H9 (cell line): ENCODE measurements around the gene GAGE12F. TPM values are rescaled to one million over a fixed set of nuclear protein-coding genes. Genes with fewer than 3 reads are reported as not detected.
"Not testable (repeated sequence)": the region's sequence is repeated elsewhere in the genome, so short reads cannot be mapped to it uniquely, and the experiment has no call there.

Experiments
- DNase-seq: peaks from one replicate; pipeline ENCODE4 v3.0.0-alpha.2; 2017
- H2AFZ ChIP-seq: one replicate; pipeline ENCODE4 v1.6.1; 2013; ENCODE audit warnings: mild to moderate bottlenecking, low read length, control low read depth, moderate library complexity
- H2AK5ac ChIP-seq: 2 replicates; pipeline ENCODE4 v1.6.1; 2013; ENCODE audit warnings: low read length, control low read depth, mixed read lengths; ENCODE audit not compliant: insufficient read length
- H2BK120ac ChIP-seq: one replicate; pipeline ENCODE4 v1.6.1; 2013; ENCODE audit warnings: low read depth, mild to moderate bottlenecking, low read length, control low read depth, inconsistent platforms; ENCODE audit not compliant: poor library complexity, severe bottlenecking
- H2BK12ac ChIP-seq: 2 replicates; pipeline ENCODE4 v1.6.1; 2013; ENCODE audit warnings: low read length, control low read depth, mixed read lengths, low read depth; ENCODE audit not compliant: insufficient read length
- H2BK15ac ChIP-seq: 2 replicates; pipeline ENCODE4 v1.6.1; 2013; ENCODE audit warnings: low read depth, low read length, control low read depth
- H2BK20ac ChIP-seq: one replicate; pipeline ENCODE4 v1.6.1; 2013; ENCODE audit warnings: low read depth, mild to moderate bottlenecking, low read length, control low read depth, inconsistent platforms; ENCODE audit not compliant: poor library complexity, severe bottlenecking
- H2BK5ac ChIP-seq: 2 replicates; pipeline ENCODE4 v1.6.1; 2013; ENCODE audit warnings: low read length, control low read depth, mixed read lengths; ENCODE audit not compliant: insufficient read length
- H3K14ac ChIP-seq: 2 replicates; pipeline ENCODE4 v1.6.1; 2013; ENCODE audit warnings: low read length, control low read depth; ENCODE audit not compliant: insufficient read depth
- H3K18ac ChIP-seq: 2 replicates; pipeline ENCODE4 v1.6.1; 2013; ENCODE audit warnings: low read depth, mild to moderate bottlenecking, mixed read lengths, low read length, control low read depth; ENCODE audit not compliant: insufficient read length
- H3K23ac ChIP-seq: 2 replicates; pipeline ENCODE4 v1.6.1; 2013; ENCODE audit warnings: low read length, control low read depth, mixed read lengths, low read depth; ENCODE audit not compliant: insufficient read length
- H3K23me2 ChIP-seq: 2 replicates; pipeline ENCODE4 v1.6.1; 2013; ENCODE audit warnings: low read depth, mild to moderate bottlenecking, mixed read lengths, low read length, control low read depth; ENCODE audit not compliant: insufficient read length, poor library complexity, severe bottlenecking
- H3K27ac ChIP-seq: 2 replicates; pipeline ENCODE4 v1.5.1; 2013; ENCODE audit warnings: low read length, control low read depth, mixed read lengths, low read depth; ENCODE audit not compliant: insufficient read length
- H3K27me3 ChIP-seq: 2 replicates; pipeline ENCODE4 v1.6.1; 2013; ENCODE audit warnings: low read length, control low read depth, inconsistent platforms; ENCODE audit not compliant: insufficient read depth
- H3K4ac ChIP-seq: 2 replicates; pipeline ENCODE4 v1.6.1; 2013; ENCODE audit warnings: low read depth, mild to moderate bottlenecking, control low read depth, inconsistent platforms, low read length, moderate library complexity
- H3K4me1 ChIP-seq: 2 replicates; pipeline ENCODE4 v1.6.1; 2013; ENCODE audit warnings: low read length, control low read depth, inconsistent platforms; ENCODE audit not compliant: insufficient read depth
- H3K4me2 ChIP-seq: 2 replicates; pipeline ENCODE4 v1.6.1; 2013; ENCODE audit warnings: low read length, control low read depth, mixed read lengths; ENCODE audit not compliant: insufficient read length, insufficient read depth
- H3K56ac ChIP-seq: 2 replicates; pipeline ENCODE4 v1.6.1; 2013; ENCODE audit warnings: low read depth, mild to moderate bottlenecking, mixed read lengths, low read length, control low read depth; ENCODE audit not compliant: insufficient read length
- H3K79me1 ChIP-seq: 2 replicates; pipeline ENCODE4 v1.6.1; 2013; ENCODE audit warnings: low read depth, mild to moderate bottlenecking, moderate library complexity, low read length, control low read depth, inconsistent platforms; ENCODE audit not compliant: insufficient read depth, poor library complexity, severe bottlenecking
- H3K79me2 ChIP-seq: 2 replicates; pipeline ENCODE4 v1.6.1; 2013; ENCODE audit warnings: low read length, control low read depth, inconsistent platforms; ENCODE audit not compliant: insufficient read depth
- H3K9ac ChIP-seq: 2 replicates; pipeline ENCODE4 v1.6.1; 2013; ENCODE audit warnings: low read length, control low read depth, mixed read lengths; ENCODE audit not compliant: insufficient read length; ENCODE audit errors: extremely low read depth
- H3K9me3 ChIP-seq: one replicate; pipeline ENCODE4 v1.6.1; 2013; ENCODE audit warnings: low read depth, low read length, inconsistent platforms; ENCODE audit not compliant: control insufficient read depth
- H3T11ph ChIP-seq: one replicate; pipeline ENCODE4 v1.6.1; 2013; ENCODE audit warnings: mild to moderate bottlenecking, low read length, control low read depth, inconsistent platforms
- H4K20me1 ChIP-seq: one replicate; pipeline ENCODE4 v1.6.1; 2013; ENCODE audit not compliant: control insufficient read depth, insufficient read length, insufficient read depth
- H4K5ac ChIP-seq: 2 replicates; pipeline ENCODE4 v1.6.1; 2013; ENCODE audit warnings: low read depth, mild to moderate bottlenecking, mixed read lengths, low read length, control low read depth; ENCODE audit not compliant: insufficient read length
- H4K8ac ChIP-seq: replicated peaks from 2 replicates; pipeline ENCODE4 v1.6.1; 2013; ENCODE audit warnings: low read length, control low read depth, mixed read lengths, low read depth; ENCODE audit not compliant: insufficient read length
- H4K91ac ChIP-seq: 2 replicates; pipeline ENCODE4 v1.6.1; 2013; ENCODE audit warnings: low read depth, mild to moderate bottlenecking, moderate library complexity, mixed read lengths, low read length, control low read depth; ENCODE audit not compliant: insufficient read length
- H3K27ac Mint-ChIP-seq, 3 experiments: 2 replicates in 2 of 3; 3 replicates in 1 of 3; pipeline ENCODE4 v1.8.0; 2020 to 2021; ENCODE audit warnings: mixed read lengths in 3 of 3, mild to moderate bottlenecking in 1 of 3, moderate library complexity in 1 of 3
- H3K27me3 Mint-ChIP-seq: 2 replicates; pipeline ENCODE4 v1.8.0; 2021; ENCODE audit warnings: low read depth, mild to moderate bottlenecking, moderate library complexity, mixed read lengths
- H3K36me3 Mint-ChIP-seq, 3 experiments: 2 replicates in 2 of 3; 3 replicates in 1 of 3; pipeline ENCODE4 v1.8.0; 2020 to 2021; ENCODE audit warnings: low read depth in 3 of 3, mixed read lengths in 3 of 3; ENCODE audit not compliant: insufficient read depth in 1 of 3
- H3K4me1 Mint-ChIP-seq, 2 experiments: 2 replicates each; pipeline ENCODE4 v1.8.0; 2020; ENCODE audit warnings: mixed read lengths in 2 of 2
- H3K4me3 Mint-ChIP-seq, 2 experiments: 2 replicates in 1 of 2; 3 replicates in 1 of 2; pipeline ENCODE4 v1.8.0; 2020 to 2021; ENCODE audit warnings: mild to moderate bottlenecking in 2 of 2, mixed read lengths in 2 of 2, moderate library complexity in 1 of 2
- H3K9me3 Mint-ChIP-seq, 2 experiments: 2 replicates in 1 of 2; 3 replicates in 1 of 2; pipeline ENCODE4 v1.8.0; 2020; ENCODE audit warnings: mild to moderate bottlenecking in 2 of 2, mixed read lengths in 2 of 2, moderate library complexity in 1 of 2
- WGBS: extraction: QIAGEN DNeasy Blood & Tissue Kit; methylation state at CpG from one replicate; pipeline ENCODE4 v1.1.7; 2013; ENCODE audit warnings: missing lambda C conversion rate, low lambda C conversion rate, mixed read lengths; ENCODE audit not compliant: insufficient read length; ENCODE audit errors: extremely low coverage; 5-methylcytosine and 5-hydroxymethylcytosine counted together
- long read RNA-seq: library from polyadenylated mRNA; unstranded; transcript quantifications from one replicate; pipeline ENCODE4 v2.0.0, GENCODE V29; 2020
- total RNA-seq: library from RNA; stranded (reverse); gene quantifications from 2 replicates; pipeline ENCODE4 v1.2.1, GENCODE V29; 2021

GAGE12F gene
- total RNA-seq = not detected in 2 replicates
- long read RNA-seq = 0 reads

GRCh38 chrX:49560542-49560941 is at the start of gene GAGE12F:
TSS of gene GAGE12F (plus strand) at chrX:49560842. CDS start at chrX:49561997, 1,155 bp downstream.
- not testable (repeated sequence) for H3K9me3 ChIP-seq
- WGBS = no CpG with 5 or more reads among the region's 16 CpGs

GRCh38 chrX:49531877-49532276 is 28.8 kb upstream of the GAGE12F start, which contains the start of gene GAGE12C:
TSS of gene GAGE12C (plus strand) at chrX:49532177. CDS start at chrX:49533332, 1,155 bp downstream.
- H3K18ac ChIP-seq, H3K27ac Mint-ChIP-seq, H3T11ph ChIP-seq, H3K79me2 ChIP-seq, H3K9ac ChIP-seq, H3K4ac ChIP-seq, H3K79me1 ChIP-seq, H3K23ac ChIP-seq, H3K23me2 ChIP-seq, H3K27ac ChIP-seq, H3K4me1 ChIP-seq, H3K9me3 ChIP-seq, H4K5ac ChIP-seq, H3K4me1 Mint-ChIP-seq, H3K36me3 Mint-ChIP-seq, H2AFZ ChIP-seq, H3K4me2 ChIP-seq, H3K4me3 Mint-ChIP-seq, H4K91ac ChIP-seq, H2BK20ac ChIP-seq, H3K14ac ChIP-seq, H2BK5ac ChIP-seq, H2BK15ac ChIP-seq, H2BK12ac ChIP-seq, H3K9me3 Mint-ChIP-seq, H4K8ac ChIP-seq, DNase-seq, H4K20me1 ChIP-seq, H3K56ac ChIP-seq, H3K27me3 ChIP-seq, H3K27me3 Mint-ChIP-seq, H2BK120ac ChIP-seq, H2AK5ac ChIP-seq: not testable (repeated sequence)
- no CpG with 5 or more reads among the region's 16 CpGs for WGBS

More at GRCh38 chrX:49560542-49560941, at the start of gene GAGE12F:
- H2AFZ ChIP-seq, H3K23ac ChIP-seq, H3K79me1 ChIP-seq, H3K27ac ChIP-seq, H3K9me3 Mint-ChIP-seq, DNase-seq, H4K20me1 ChIP-seq, H3K27ac Mint-ChIP-seq, H3K14ac ChIP-seq, H2BK120ac ChIP-seq, H2BK20ac ChIP-seq, H4K5ac ChIP-seq, H3K79me2 ChIP-seq, H3K27me3 Mint-ChIP-seq, H3K4me3 Mint-ChIP-seq, H2AK5ac ChIP-seq, H3K27me3 ChIP-seq, H3K4me1 Mint-ChIP-seq, H2BK15ac ChIP-seq, H2BK12ac ChIP-seq, H3K9ac ChIP-seq, H3K4ac ChIP-seq, H4K91ac ChIP-seq, H3K4me1 ChIP-seq, H3K23me2 ChIP-seq, H4K8ac ChIP-seq, H3K36me3 Mint-ChIP-seq, H3K18ac ChIP-seq, H3K4me2 ChIP-seq, H3T11ph ChIP-seq, H3K56ac ChIP-seq, H2BK5ac ChIP-seq: not testable (repeated sequence)
